GM21423 (cell line): Measurements from ENCODE around the gene MORN1.

Experiments used
- ATAC-seq: cut with Tn5 transposase; IDR thresholded peaks from one replicate; pipeline ENCODE4 v1.9.1; 2021; ENCODE audit warnings: mild to moderate bottlenecking, moderate library complexity; ENCODE audit not compliant: unreplicated experiment

Gene MORN1

DNA sequence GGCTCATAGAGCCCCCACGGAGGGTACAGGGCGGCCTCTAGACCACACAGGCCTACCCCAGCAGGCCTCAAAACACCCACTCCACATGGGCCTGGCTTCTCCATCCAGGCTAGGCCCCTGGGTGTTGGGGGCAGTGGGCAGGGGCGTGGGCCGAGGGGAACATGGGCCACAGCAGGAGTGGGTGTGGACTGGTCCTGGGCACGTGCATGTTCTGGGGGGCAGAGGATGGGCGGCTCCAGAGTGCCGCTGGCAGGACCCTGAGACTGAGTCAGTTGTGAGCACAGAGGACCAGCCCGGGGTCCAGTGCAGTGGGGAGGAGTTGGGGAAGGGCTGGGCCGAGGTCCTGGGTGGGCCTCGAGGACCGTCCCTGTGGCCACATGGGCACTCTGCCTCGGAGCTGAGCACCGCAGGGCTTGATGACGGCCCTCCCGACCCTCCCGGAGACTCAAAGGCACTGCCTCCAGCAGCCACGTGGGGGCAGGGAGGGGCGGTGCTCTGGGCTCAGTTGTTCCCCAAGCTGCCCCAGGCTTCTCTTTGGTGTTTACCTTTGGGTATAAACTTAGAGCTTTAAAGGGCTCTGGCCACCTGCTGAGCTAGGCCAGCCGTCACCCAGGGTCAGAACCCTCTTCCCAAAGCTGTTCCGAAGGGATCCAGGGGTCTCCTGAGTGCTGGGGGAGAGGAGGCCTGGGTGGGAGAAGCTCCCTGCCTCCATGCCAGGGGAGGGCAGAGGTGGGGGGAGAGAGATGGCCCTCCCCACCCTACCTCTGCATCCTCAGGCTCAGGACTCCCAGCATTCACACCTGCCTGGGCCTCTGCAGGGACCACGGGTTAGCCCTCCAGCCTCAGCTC lies 79.9 kb downstream of the MORN1 start:
- ATAC-seq, result no peak

DNA sequence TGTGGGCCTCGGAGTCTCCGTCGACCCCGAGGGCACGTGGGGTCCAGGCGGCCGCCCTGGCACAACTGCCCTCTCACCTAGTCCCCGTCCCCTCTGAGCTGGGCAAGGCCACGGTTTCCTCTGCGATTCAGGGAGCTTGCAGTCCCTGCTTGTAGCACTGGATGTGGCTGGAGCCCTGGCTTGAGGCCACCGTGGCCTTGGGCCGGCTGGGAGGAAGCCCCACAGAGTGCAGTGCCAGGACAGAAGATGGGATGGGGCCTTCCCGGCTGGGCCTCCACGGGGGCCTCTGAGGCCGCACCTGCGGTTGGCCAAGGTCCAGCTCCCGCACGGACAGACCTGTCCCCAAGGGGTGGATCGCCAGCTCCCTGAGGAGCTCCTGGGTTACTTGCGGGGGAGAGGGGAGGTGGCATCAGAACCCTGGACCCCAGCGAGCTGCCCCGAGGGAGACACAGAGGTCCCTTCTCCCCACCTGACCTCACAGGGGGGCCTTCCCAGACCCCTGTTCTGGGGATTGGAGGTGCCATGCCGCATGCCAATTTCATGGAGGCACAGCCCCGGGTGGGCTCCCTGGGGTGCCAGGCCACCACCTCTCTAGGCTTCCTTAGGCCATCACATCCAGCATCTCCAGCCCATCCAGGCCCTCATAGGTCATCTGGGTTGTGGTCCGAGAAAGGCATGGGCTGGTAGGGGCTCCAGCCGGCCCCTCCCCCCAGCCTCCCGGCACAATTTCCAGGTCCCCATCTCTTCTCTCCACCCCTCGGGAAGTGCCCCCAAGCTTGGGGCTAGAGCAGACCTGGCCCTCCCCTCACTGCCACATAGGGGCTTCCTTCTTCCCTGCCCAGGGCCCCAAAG lies 80.8 kb downstream of the MORN1 start:
- no peak for ATAC-seq

DNA sequence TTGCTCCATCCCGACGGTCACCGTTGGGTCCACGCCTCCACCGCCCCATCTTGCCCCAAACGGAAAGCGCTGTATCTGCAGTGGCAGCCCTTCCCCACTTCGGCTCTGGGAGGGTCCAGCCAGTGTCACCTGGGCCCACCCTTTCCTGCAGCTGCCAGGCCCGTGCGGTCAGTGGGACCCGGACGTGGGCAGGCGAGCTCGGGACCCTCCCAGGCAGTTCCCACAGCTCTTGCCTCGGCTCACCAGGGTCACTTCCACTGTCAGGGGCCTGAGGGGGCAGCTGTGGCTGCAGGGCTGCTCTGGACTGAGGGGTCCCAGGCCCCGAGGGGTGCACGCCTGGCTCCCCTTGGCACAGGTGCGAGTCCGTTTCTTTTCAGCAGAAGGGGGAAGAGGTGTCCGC lies 82.5 kb downstream of the MORN1 start:
- ATAC-seq, result no peak

DNA sequence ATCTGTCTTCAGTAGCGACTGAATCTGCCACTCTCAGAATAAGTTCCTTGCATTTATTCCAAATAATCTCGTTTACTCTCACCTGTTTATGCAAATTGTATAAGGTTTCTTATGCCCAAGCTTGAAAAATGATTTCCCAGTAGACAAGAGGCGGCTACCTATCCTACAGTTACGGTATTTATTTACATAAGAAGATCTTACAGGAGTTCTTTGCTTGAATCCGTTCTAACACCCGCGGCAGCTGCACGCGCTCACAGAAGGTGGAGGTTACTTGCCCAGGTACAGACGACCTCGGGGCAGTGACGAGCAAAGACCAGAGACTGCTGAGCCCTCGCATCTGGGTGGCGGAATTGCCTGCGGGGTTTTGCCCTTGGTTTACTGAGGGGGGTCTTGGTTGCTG lies 83.4 kb downstream of the MORN1 start:
- ATAC-seq, result no peak

DNA sequence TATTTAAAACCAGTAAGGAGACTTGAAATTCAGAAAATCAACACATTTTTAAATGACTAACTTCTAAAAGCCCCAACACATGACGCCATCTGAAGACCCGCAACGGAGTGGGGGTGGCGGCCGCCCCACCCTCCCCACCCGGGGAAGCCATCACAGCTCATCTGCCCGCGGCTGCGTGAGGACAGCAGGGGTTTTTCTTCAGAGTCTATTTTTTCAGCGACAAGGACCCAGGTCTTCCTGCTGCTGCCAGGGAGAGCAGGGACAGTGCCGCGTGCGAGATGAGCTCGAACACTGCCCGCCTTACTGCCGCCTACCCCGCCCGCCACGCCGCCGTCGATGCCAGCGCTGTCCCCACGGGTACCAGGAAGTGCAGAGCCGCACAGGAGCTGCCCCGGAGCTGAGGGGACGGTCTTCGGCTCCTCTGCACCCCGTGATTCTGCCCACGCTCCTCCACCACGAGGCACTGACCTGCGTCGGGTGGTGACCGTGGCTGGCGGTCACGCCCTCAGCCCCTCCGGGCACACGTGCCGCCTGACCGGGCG lies 84.2 kb downstream of the MORN1 start:
- no peak for ATAC-seq

DNA sequence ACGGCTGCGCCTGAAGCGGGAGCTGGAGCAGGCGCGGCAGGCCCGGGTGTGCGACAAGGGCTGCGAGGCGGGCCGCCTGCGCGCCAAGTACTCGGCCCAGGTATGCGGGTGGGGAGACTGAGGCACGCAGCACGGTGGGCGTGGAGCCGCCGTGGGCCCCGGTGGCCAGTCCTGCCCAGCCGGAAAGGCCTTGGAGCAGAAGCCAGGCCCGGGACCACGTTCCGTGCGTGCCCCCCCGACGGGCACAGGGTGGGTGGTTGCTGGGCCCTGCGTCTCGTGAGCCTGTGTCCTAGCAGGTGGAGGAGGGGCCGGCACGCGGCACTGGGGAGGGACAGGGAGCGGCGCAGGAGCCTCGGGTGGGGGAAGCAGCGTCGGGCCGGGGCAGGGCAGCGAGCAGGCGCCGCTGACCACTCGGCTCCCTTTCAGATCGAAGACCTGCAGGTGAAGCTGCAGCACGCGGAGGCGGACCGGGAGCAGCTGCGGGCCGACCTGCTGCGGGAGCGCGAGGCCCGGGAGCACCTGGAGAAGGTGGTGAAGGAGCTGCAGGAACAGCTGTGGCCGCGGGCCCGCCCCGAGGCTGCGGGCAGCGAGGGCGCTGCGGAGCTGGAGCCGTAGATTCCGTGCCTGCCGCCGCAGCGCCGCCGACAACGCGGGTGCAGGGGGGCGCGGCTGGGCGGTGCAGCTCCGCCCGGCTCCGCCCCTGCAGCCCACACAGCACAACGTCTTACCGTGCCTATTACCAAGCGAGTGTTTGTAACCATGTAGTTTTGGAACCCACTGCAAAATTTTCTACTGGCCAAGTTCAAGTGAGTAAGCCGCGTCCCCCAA lies 85.0 kb downstream of the MORN1 start:
- ATAC-seq, result no peak

DNA sequence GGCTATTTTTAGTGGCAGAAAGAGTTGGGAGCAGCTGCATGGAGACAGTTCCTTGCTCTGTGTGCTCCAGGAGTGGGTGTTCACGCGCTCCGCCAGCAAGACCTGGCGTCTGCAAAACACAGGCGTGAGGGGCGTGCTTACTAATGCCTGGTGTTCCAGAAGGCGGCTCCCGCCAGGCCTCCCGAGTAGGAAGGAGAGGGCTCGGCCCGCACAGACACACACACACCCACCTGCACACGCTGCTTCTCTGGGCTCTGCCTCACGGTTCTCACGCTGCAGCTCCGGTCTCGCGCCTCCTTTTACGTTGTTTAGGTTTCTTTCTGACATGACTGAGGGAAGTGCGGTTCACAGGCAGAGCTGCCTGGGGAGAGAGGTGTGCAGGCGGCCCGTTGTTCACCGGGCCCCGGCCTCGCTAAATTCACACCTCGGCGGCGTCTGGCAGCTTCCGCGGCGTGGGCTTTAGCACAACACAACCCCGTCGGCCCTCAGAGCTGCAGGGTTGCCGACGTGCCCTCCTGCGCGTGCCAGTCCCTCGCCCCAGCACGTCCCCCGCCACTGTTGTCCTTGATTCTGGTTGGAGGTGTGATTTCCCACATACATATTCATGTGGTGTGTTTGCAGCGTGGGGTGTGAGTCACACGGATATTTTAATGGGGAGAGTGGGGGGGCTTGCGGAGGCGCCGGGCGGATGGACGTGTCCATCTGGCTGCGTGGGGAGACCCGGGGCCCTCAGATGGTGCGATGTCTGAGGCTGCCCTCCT lies 86.3 kb downstream of the MORN1 start:
- no peak for ATAC-seq

DNA sequence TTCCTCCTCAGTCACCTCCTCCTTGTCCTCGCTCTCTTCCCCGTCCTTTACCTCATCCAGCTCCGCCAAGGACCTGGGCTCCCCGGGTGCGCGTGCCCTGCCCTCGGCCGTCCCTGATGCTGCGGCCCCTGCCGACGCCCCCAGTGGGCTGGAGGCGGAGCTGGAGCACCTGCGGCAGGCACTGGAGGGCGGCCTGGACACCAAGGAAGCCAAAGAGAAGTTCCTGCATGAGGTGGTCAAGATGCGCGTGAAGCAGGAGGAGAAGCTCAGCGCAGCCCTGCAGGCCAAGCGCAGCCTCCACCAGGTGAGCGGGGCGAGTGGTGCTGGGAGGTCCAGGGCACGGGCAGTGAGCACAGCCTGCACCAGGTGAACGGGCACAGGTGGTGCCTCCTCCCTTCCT lies 87.1 kb downstream of the MORN1 start:
- no peak for ATAC-seq

DNA sequence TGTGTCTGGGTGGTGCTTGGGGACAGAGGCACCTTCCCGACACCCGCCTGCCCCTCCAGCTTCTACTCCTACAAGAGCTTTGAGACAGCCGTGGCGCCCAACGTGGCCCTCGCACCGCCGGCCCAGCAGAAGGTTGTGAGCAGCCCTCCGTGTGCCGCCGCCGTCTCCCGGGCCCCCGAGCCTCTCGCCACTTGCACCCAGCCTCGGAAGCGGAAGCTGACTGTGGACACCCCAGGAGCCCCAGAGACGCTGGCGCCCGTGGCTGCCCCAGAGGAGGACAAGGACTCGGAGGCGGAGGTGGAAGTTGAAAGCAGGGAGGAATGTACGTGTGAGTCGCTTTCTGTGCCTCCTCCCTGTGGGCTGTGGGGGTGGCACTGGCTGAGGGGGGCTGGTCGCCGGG lies 87.6 kb downstream of the MORN1 start:
- no peak for ATAC-seq

DNA sequence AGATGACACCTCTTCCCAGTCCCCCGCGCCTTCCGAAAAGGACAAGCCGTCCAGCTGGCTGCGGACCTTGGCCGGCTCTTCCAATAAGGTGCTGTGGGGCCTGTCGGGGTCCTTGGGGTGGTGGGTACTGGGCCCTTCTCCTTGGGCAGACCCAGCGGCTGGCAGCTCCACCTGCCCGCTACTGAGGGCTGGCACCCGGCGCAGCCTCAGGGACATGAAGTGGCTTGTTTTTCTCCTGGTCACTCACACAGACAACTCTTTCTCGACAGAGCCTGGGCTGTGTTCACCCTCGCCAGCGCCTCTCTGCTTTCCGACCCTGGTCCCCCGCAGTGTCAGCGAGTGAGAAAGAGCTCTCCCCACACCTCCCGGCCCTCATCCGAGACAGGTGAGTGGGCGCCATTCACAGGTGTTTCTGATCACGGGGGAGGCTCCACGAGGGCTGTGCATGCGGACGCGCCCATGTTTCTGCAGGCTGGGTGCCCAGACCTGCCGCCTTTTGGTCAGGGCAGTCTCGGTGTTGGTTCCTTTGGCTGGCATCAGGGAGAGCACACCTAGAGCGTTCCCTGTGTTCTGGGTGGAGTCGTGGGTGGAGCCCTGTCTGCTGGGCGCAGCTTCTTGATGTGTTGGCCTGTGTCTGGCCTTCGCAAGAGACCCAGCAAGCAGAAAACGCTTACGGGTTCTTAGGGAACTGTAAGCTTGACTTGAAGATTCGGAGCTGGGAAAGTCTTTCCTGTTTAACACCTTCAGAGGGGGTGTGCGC lies 88.2 kb downstream of the MORN1 start:
- ATAC-seq, result no peak

DNA sequence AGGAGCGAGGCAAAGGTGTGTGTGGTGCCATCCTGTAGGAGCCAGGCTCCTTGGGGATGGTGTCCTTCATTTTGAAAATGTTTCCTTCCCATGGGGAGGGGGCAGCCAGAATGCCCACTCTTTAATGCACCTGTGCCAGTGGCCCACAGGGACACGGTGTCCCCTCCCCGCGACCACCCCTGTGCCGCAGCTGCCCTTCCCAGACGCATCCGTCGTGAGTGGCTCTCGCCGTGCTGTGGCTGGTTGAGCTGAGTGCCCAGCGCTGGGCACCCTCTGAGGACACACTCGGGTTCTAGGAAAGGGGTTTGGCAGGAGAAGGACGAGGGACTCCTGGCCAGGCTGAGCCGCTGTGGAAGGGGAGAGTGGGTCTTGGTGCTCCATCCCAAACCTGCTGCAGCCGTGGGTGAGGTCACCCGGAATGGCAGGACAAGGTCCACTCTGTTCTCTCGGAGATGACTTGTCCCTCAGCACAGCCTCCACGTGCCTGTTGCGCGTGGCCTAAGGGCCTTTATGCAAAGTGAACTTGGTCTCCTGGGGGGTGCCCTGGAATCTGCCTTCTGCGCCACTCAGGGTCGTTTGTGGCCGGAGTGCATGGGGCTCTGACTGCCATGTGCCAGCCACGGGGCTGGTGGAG lies 88.9 kb downstream of the MORN1 start:
- ATAC-seq, result no peak

DNA sequence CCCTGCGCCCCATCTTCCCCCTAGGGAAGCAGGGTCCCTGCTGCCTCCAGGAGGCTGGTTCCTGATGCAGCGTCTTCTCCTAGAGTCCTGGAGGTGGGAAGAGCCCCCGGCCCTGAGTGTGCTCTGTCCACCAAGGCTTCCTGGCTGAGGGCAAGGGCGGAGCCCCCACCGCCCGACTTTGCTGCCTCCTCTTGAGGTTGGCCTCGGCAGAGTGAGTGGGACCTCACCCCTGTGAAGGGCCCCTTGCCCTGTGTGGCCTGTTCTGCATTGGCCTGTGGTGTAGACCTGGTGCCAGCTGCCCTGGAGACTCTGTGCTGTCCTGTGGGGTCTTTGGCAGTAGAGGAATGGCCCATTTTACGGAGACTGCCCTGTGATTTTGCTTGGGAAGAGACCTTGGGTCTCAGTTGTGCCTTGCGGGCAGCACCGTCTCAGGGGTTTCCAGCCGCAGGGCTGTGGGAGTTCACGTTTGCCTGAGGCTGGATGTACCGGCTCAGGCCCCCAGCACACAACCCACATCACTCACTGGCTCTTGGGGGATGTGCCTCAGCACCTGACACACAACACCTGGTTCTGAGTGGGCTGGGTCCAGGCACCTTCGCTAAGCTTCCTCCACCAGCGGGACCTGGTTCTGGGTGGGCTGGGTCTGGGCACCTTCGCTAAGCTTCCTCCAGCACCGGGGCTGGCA lies 89.6 kb downstream of the MORN1 start:
- ATAC-seq, result no peak

DNA sequence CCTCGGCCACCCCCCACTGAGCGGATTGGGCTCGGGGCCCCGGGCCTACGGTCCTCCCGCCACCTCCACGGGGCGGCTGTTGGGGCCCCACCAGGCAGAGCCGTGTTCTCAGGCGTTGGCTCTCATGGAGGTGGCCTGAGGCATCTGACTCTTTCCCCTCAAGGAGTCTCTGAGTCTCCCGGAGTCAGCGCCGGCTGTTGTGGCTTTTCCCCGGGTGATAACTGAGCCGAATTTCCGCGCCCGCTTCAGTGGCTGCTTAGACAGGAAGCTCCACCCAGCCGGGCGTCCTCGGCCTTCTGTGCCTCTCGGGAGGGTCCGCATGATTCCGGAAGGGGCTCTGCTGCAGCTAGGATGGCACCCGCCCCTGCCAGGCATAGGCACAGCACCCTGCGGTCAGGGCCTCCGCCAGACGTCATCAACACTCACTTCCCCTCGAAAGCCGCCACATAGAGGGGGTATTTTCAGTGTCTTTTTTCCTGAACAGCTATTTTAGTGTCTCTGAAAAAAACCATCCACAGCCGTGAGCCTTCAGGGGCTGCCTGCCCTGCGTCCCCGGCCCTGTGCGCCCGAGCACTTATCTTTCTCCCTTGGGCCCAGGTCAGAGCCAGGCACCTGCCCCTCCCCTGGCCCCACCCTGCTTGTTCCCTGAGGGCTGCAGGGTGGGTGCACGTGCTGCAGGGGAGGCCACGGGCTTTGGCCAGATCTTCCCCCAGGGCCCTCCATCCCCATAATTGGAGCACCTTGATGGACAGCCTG lies 90.3 kb downstream of the MORN1 start:
- ATAC-seq, result peak; percentile 59

DNA sequence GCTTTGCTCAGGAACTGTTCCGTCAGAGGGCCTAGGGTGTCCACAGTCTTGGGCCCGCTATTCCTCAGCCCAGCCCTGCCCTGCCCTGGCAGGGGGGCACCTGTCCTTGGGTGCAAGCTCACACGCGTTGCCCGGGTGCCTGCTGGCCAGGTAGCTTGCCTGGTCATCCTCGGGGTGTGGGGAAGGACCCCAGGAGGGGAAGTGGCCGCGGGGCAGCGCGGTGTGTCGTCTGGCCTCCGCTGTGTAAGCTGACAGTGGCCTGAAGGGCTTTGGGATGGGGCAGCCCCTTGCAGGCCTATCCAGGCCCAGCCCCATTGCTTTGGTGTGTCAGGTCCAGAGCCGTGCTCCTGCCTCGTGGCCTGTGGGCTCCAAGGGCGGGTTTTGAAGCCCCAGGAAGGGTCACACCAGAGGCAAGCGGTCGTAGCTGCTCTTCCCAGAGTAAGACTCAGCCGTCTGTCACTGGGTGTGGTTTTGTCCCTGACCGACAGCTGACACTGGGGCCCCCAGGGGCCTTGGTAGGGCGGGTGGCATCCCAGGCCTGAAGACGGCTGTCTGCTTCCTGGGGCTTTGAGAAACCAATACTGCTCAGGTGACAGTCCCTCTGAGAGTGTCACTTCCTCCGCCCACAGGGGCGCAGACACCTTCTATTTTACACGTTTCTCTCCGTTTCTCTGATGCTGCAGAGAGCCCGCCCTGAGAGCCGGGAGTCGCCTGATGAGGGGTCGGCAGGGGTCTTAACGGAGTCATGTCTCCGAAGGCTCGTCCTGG lies 91.2 kb downstream of the MORN1 start:
- peak; percentile 73 for ATAC-seq

DNA sequence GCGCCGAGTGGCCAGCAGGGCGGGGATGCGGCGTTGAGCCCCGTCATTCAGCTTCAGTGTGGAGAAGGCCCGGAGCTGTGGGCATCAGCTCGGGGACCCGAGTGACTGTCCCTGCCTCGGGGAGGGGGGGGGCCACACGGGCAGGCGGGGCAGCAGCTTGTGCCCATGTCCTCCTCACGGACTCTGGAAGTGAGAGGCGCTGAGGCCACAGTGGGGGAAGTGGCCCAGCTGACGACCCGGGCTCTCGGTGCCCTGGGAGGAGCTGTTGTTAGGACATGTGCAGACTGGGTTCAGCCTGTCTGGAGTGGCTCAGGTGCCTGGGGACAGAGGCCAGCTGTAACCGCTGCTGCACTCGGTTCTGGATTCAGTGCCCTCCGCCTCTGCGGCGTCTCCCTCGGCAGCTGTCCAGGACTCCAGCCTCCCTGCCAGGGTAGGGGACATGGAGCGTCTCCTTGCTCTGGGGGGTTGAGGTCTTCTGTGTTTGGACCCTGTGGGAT lies 92.2 kb downstream of the MORN1 start:
- no peak for ATAC-seq

DNA sequence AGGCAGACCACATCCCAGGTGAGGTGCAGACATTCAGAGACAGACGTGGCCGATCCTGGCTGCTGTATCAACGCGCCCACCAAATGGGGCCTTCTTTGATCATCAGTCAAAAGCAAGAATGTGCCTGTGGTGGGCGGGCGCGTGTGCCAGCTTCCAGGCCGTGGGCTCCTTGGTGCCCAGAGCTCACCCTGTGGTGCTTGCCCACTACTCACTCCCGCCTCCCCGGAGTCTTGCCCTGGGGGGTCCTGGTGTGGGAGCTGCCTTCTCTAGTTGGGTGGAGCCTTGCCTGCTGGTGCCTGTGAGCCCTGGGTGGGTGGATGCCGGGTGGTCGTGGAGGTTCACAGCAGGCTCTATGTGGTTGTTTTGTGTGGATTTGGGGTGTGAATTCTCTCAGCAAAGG lies 92.7 kb downstream of the MORN1 start:
- no peak for ATAC-seq
